ENCODE data around the gene PHLDB2. TPM values are rescaled to one million over a fixed set of nuclear protein-coding genes. Genes with fewer than 3 reads are reported as not detected.

The PHLDB2 gene
- total RNA-seq, 1 experiment from 2014 or later: 143 TPM

- Histone ChIP-seq H3K36me3 (ENCODE audit: control insufficient read depth in 1 of 2, insufficient read depth in 2 of 2, low read length in 2 of 2) (peaks cover 0 to 3% of the 10 kb centered on the region in 2 experiments; a peak in 1 of 4 replicates), H3K9me3 (ENCODE audit: control insufficient read depth in 1 of 2, insufficient read depth in 1 of 2, low read depth in 1 of 2, low read length in 2 of 2) (no peaks in the 10 kb centered on the region), H3K4me1 (ENCODE audit: control insufficient read depth in 1 of 2, insufficient read depth in 2 of 2, low read length in 2 of 2) (peaks cover 60 to 89% of the 10 kb centered on the region in 2 experiments), H3K4me2 (ENCODE audit: low read length) (peak overlapping the region; percentile 72), H4K20me1 (ENCODE audit: insufficient read depth) (no peaks in the 10 kb centered on the region), H2AFZ (ENCODE audit: low read depth, low read length, poor library complexity, severe bottlenecking) (no peak overlapping the region), H3K79me2 (ENCODE audit: insufficient read depth, low read length) (peaks cover 98% of the 10 kb centered on the region), H3K4me3 (replicated peaks in 1 of 2; ENCODE audit: low read depth in 1 of 2, low read length in 2 of 2) (no peak overlapping the region), H3K27ac (ENCODE audit: low read depth, low read length) (peak overlapping the region; percentile 20), H3K27me3 (ENCODE audit: insufficient read depth, low read length) (no peaks in the 10 kb centered on the region), H3K9ac (ENCODE audit: low read length) (peak overlapping the region; percentile 6), H3K9me2 (ENCODE audit: insufficient read depth) (no peaks in the 10 kb centered on the region)
- ChIA-PET POLR2A (interaction anchor here (0.9 kb wide), 1 partner anchor 177 kb away, joined by 3 read pairs; no protein-coding TSS in a partner anchor), RAD21 (ENCODE audit: low non-redundant PET in 1 of 2, low total read pairs in 2 of 2, uncharacterized antibody in 2 of 2, unreplicated experiment in 2 of 2) (no interaction called here), CTCF (interaction anchor here (1.0 to 1.3 kb wide), 3 partner anchors 96 to 180 kb away, joined by 3 to 4 read pairs (median 3); no protein-coding TSS in a partner anchor)
- TF ChIP-seq POLR2AphosphoS5 (IDR thresholded peaks at IDR 0.05; ENCODE audit: low read depth, low read length) (peak; percentile 4; the same call in 1 of the 2 replicates), MAX (IDR thresholded peaks at IDR 0.05) (no peak)
- ATAC-seq (no peak), DNase-seq (ENCODE audit: low read depth, low spot score) (no peak)
- intact Hi-C loops (cut with micrococcal nuclease): loop anchor here (10.0 kb wide), 1 partner anchor 277 kb away; the partner anchor contains the start of gene ZBED2
- BruUV-seq (replicated peaks): no TSS peak
Measured at GRCh38 chr3:111871809-111872623, 13.0 kb downstream of the PHLDB2 start.

GRCh38 chr3:111872979-111873378, 13.9 kb downstream of the PHLDB2 start:
- peaks cover 0 to 3% of the 10 kb centered on the region in 2 experiments; a peak in 1 of 4 replicates for H3K36me3 ChIP-seq (ENCODE audit: control insufficient read depth in 1 of 2, insufficient read depth in 2 of 2, low read length in 2 of 2)
- H3K4me2 ChIP-seq (ENCODE audit: low read length): peak overlapping the region; percentile 72
- peaks cover 89% of the 10 kb centered on the region for H3K79me2 ChIP-seq (ENCODE audit: insufficient read depth, low read length)
- ATAC-seq: no peak
- H4K20me1 ChIP-seq (ENCODE audit: insufficient read depth): no peaks in the 10 kb centered on the region
- no peak for TF ChIP-seq EZH2 (IDR thresholded peaks at IDR 0.05)
- TF ChIP-seq ELF1 (IDR thresholded peaks at IDR 0.05; ENCODE audit: borderline replicate concordance, low read depth): no peak
- no peak for TF ChIP-seq TCF7L2 (IDR thresholded peaks at IDR 0.05; ENCODE audit: borderline replicate concordance, extremely low read depth, insufficient read depth, insufficient read length)
- CTCF ChIA-PET: interaction anchor here (0.8 to 1.3 kb wide), 3 partner anchors 156 to 179 kb away, joined by 3 read pairs; no protein-coding TSS in a partner anchor
- no peak overlapping the region for H3K4me3 ChIP-seq (replicated peaks in 1 of 2; ENCODE audit: low read depth in 1 of 2, low read length in 2 of 2)
- H3K9me2 ChIP-seq (ENCODE audit: insufficient read depth): no peaks in the 10 kb centered on the region
- peak overlapping the region; percentile 32; the same call in 1 of the 2 replicates for H3K27ac ChIP-seq (ENCODE audit: low read depth, low read length)
- peak overlapping the region; percentile 44 for H3K9ac ChIP-seq (ENCODE audit: low read length)
- no TSS peak for BruUV-seq (replicated peaks)
- H3K4me1 ChIP-seq (ENCODE audit: control insufficient read depth in 1 of 2, insufficient read depth in 2 of 2, low read length in 2 of 2): peaks cover 60 to 82% of the 10 kb centered on the region in 2 experiments
- no peak overlapping the region for H2AFZ ChIP-seq (ENCODE audit: low read depth, low read length, poor library complexity, severe bottlenecking)
- RAD21 ChIA-PET (ENCODE audit: low non-redundant PET in 1 of 2, low total read pairs in 2 of 2, uncharacterized antibody in 2 of 2, unreplicated experiment in 2 of 2): no interaction called here
- intact Hi-C loops (cut with micrococcal nuclease): loop anchor here (1.0 to 10.0 kb wide), 2 partner anchors 179 to 278 kb away; partner anchors contain the start of gene ZBED2
- no peak for DNase-seq (ENCODE audit: low read depth, low spot score)
- POLR2A ChIA-PET: interaction anchor here (0.9 kb wide), 1 partner anchor 176 kb away, joined by 3 read pairs; no protein-coding TSS in a partner anchor
- H3K27me3 ChIP-seq (ENCODE audit: insufficient read depth, low read length): no peaks in the 10 kb centered on the region
- no peaks in the 10 kb centered on the region for H3K9me3 ChIP-seq (ENCODE audit: control insufficient read depth in 1 of 2, insufficient read depth in 1 of 2, low read depth in 1 of 2, low read length in 2 of 2)
